H9 (cell line): ENCODE measurements around the gene CDK6. TPM values are rescaled to one million over a fixed set of nuclear protein-coding genes. Genes with fewer than 3 reads are reported as not detected.

Experiments used
- DNase-seq: peaks from one replicate; pipeline ENCODE4 v3.0.0-alpha.2; 2017
- H2AFZ ChIP-seq: one replicate; pipeline ENCODE4 v1.6.1; 2013; ENCODE audit warnings: mild to moderate bottlenecking, low read length, control low read depth, moderate library complexity
- H2AK5ac ChIP-seq: 2 replicates; pipeline ENCODE4 v1.6.1; 2013; ENCODE audit warnings: low read length, control low read depth, mixed read lengths; ENCODE audit not compliant: insufficient read length
- H2BK120ac ChIP-seq: one replicate; pipeline ENCODE4 v1.6.1; 2013; ENCODE audit warnings: low read depth, mild to moderate bottlenecking, low read length, control low read depth, inconsistent platforms; ENCODE audit not compliant: poor library complexity, severe bottlenecking
- H2BK12ac ChIP-seq: 2 replicates; pipeline ENCODE4 v1.6.1; 2013; ENCODE audit warnings: low read length, control low read depth, mixed read lengths, low read depth; ENCODE audit not compliant: insufficient read length
- H2BK15ac ChIP-seq: 2 replicates; pipeline ENCODE4 v1.6.1; 2013; ENCODE audit warnings: low read depth, low read length, control low read depth
- H2BK20ac ChIP-seq: one replicate; pipeline ENCODE4 v1.6.1; 2013; ENCODE audit warnings: low read depth, mild to moderate bottlenecking, low read length, control low read depth, inconsistent platforms; ENCODE audit not compliant: poor library complexity, severe bottlenecking
- H2BK5ac ChIP-seq: 2 replicates; pipeline ENCODE4 v1.6.1; 2013; ENCODE audit warnings: low read length, control low read depth, mixed read lengths; ENCODE audit not compliant: insufficient read length
- H3K14ac ChIP-seq: 2 replicates; pipeline ENCODE4 v1.6.1; 2013; ENCODE audit warnings: low read length, control low read depth; ENCODE audit not compliant: insufficient read depth
- H3K18ac ChIP-seq: 2 replicates; pipeline ENCODE4 v1.6.1; 2013; ENCODE audit warnings: low read depth, mild to moderate bottlenecking, mixed read lengths, low read length, control low read depth; ENCODE audit not compliant: insufficient read length
- H3K23ac ChIP-seq: 2 replicates; pipeline ENCODE4 v1.6.1; 2013; ENCODE audit warnings: low read length, control low read depth, mixed read lengths, low read depth; ENCODE audit not compliant: insufficient read length
- H3K23me2 ChIP-seq: 2 replicates; pipeline ENCODE4 v1.6.1; 2013; ENCODE audit warnings: low read depth, mild to moderate bottlenecking, mixed read lengths, low read length, control low read depth; ENCODE audit not compliant: insufficient read length, poor library complexity, severe bottlenecking
- H3K27ac ChIP-seq: 2 replicates; pipeline ENCODE4 v1.5.1; 2013; ENCODE audit warnings: low read length, control low read depth, mixed read lengths, low read depth; ENCODE audit not compliant: insufficient read length
- H3K27me3 ChIP-seq: 2 replicates; pipeline ENCODE4 v1.6.1; 2013; ENCODE audit warnings: low read length, control low read depth, inconsistent platforms; ENCODE audit not compliant: insufficient read depth
- H3K4ac ChIP-seq: 2 replicates; pipeline ENCODE4 v1.6.1; 2013; ENCODE audit warnings: low read depth, mild to moderate bottlenecking, control low read depth, inconsistent platforms, low read length, moderate library complexity
- H3K4me1 ChIP-seq: 2 replicates; pipeline ENCODE4 v1.6.1; 2013; ENCODE audit warnings: low read length, control low read depth, inconsistent platforms; ENCODE audit not compliant: insufficient read depth
- H3K4me2 ChIP-seq: 2 replicates; pipeline ENCODE4 v1.6.1; 2013; ENCODE audit warnings: low read length, control low read depth, mixed read lengths; ENCODE audit not compliant: insufficient read length, insufficient read depth
- H3K56ac ChIP-seq: 2 replicates; pipeline ENCODE4 v1.6.1; 2013; ENCODE audit warnings: low read depth, mild to moderate bottlenecking, mixed read lengths, low read length, control low read depth; ENCODE audit not compliant: insufficient read length
- H3K79me1 ChIP-seq: 2 replicates; pipeline ENCODE4 v1.6.1; 2013; ENCODE audit warnings: low read depth, mild to moderate bottlenecking, moderate library complexity, low read length, control low read depth, inconsistent platforms; ENCODE audit not compliant: insufficient read depth, poor library complexity, severe bottlenecking
- H3K79me2 ChIP-seq: 2 replicates; pipeline ENCODE4 v1.6.1; 2013; ENCODE audit warnings: low read length, control low read depth, inconsistent platforms; ENCODE audit not compliant: insufficient read depth
- H3K9ac ChIP-seq: 2 replicates; pipeline ENCODE4 v1.6.1; 2013; ENCODE audit warnings: low read length, control low read depth, mixed read lengths; ENCODE audit not compliant: insufficient read length; ENCODE audit errors: extremely low read depth
- H3K9me3 ChIP-seq: one replicate; pipeline ENCODE4 v1.6.1; 2013; ENCODE audit warnings: low read depth, low read length, inconsistent platforms; ENCODE audit not compliant: control insufficient read depth
- H3T11ph ChIP-seq: one replicate; pipeline ENCODE4 v1.6.1; 2013; ENCODE audit warnings: mild to moderate bottlenecking, low read length, control low read depth, inconsistent platforms
- H4K20me1 ChIP-seq: one replicate; pipeline ENCODE4 v1.6.1; 2013; ENCODE audit not compliant: control insufficient read depth, insufficient read length, insufficient read depth
- H4K5ac ChIP-seq: 2 replicates; pipeline ENCODE4 v1.6.1; 2013; ENCODE audit warnings: low read depth, mild to moderate bottlenecking, mixed read lengths, low read length, control low read depth; ENCODE audit not compliant: insufficient read length
- H4K8ac ChIP-seq: replicated peaks from 2 replicates; pipeline ENCODE4 v1.6.1; 2013; ENCODE audit warnings: low read length, control low read depth, mixed read lengths, low read depth; ENCODE audit not compliant: insufficient read length
- H4K91ac ChIP-seq: 2 replicates; pipeline ENCODE4 v1.6.1; 2013; ENCODE audit warnings: low read depth, mild to moderate bottlenecking, moderate library complexity, mixed read lengths, low read length, control low read depth; ENCODE audit not compliant: insufficient read length
- H3K27ac Mint-ChIP-seq, 3 experiments: 2 replicates in 2 of 3; 3 replicates in 1 of 3; pipeline ENCODE4 v1.8.0; 2020 to 2021; ENCODE audit warnings: mixed read lengths in 3 of 3, mild to moderate bottlenecking in 1 of 3, moderate library complexity in 1 of 3
- H3K27me3 Mint-ChIP-seq: 2 replicates; pipeline ENCODE4 v1.8.0; 2021; ENCODE audit warnings: low read depth, mild to moderate bottlenecking, moderate library complexity, mixed read lengths
- H3K36me3 Mint-ChIP-seq, 3 experiments: 2 replicates in 2 of 3; 3 replicates in 1 of 3; pipeline ENCODE4 v1.8.0; 2020 to 2021; ENCODE audit warnings: low read depth in 3 of 3, mixed read lengths in 3 of 3; ENCODE audit not compliant: insufficient read depth in 1 of 3
- H3K4me1 Mint-ChIP-seq, 2 experiments: 2 replicates each; pipeline ENCODE4 v1.8.0; 2020; ENCODE audit warnings: mixed read lengths in 2 of 2
- H3K4me3 Mint-ChIP-seq, 2 experiments: 2 replicates in 1 of 2; 3 replicates in 1 of 2; pipeline ENCODE4 v1.8.0; 2020 to 2021; ENCODE audit warnings: mild to moderate bottlenecking in 2 of 2, mixed read lengths in 2 of 2, moderate library complexity in 1 of 2
- H3K9me3 Mint-ChIP-seq, 2 experiments: 2 replicates in 1 of 2; 3 replicates in 1 of 2; pipeline ENCODE4 v1.8.0; 2020; ENCODE audit warnings: mild to moderate bottlenecking in 2 of 2, mixed read lengths in 2 of 2, moderate library complexity in 1 of 2
- CTCF ChIP-seq: fragments of 200-600 bp; sonication (generic); conservative IDR thresholded peaks from 3 replicates; pipeline ENCODE4 v1.8.0; 2021; ENCODE audit warnings: antibody characterized with exemption, mild to moderate bottlenecking
- WGBS: extraction: QIAGEN DNeasy Blood & Tissue Kit; methylation state at CpG from one replicate; pipeline ENCODE4 v1.1.7; 2013; ENCODE audit warnings: missing lambda C conversion rate, low lambda C conversion rate, mixed read lengths; ENCODE audit not compliant: insufficient read length; ENCODE audit errors: extremely low coverage; 5-methylcytosine and 5-hydroxymethylcytosine counted together
- total RNA-seq: library from RNA; stranded (reverse); gene quantifications from 2 replicates; pipeline ENCODE4 v1.2.1, GENCODE V29; 2021

CDK6 gene
- total RNA-seq, 1 experiment from 2014 or later, result 30.0 TPM

- Mint-ChIP-seq H3K27me3 (peaks cover 14% of the 10 kb centered on the region), H3K4me3 (no peak overlapping the region), H3K27ac (no peak overlapping the region), H3K9me3 (no peaks in the 10 kb centered on the region), H3K4me1 (peaks cover 46 to 48% of the 10 kb centered on the region in 2 experiments), H3K36me3 (no peaks in the 10 kb centered on the region; a peak in 1 of 7 replicates)
- H3K27ac ChIP-seq, result no peak overlapping the region
- no peaks in the 10 kb centered on the region for H3K9me3 ChIP-seq
- H2BK15ac ChIP-seq, result no peak overlapping the region
- no peak overlapping the region for H3K14ac ChIP-seq
- no peak overlapping the region for H4K8ac ChIP-seq
- H2BK5ac ChIP-seq, result no peak overlapping the region
- H3K18ac ChIP-seq, result no peak overlapping the region
- no peaks in the 10 kb centered on the region; the same call in 1 of the 2 replicates for H3K27me3 ChIP-seq
- peaks cover 6% of the 10 kb centered on the region; the same call in 1 of the 2 replicates for H3K4me1 ChIP-seq
- H3T11ph ChIP-seq, result no peak overlapping the region
- no CpG with 5 or more reads among the region's 1 CpG for WGBS
- no peak overlapping the region for H2AFZ ChIP-seq
- TF ChIP-seq CTCF, result no peak
- no peaks in the 10 kb centered on the region for H3K79me2 ChIP-seq
- H3K4me2 ChIP-seq, result no peak overlapping the region
- no peaks in the 10 kb centered on the region for H4K20me1 ChIP-seq
- H2AK5ac ChIP-seq, result no peak overlapping the region
- no peak overlapping the region for H4K91ac ChIP-seq
- no peak for DNase-seq
- H3K23me2 ChIP-seq, result no peaks in the 10 kb centered on the region
- no peak overlapping the region for H3K4ac ChIP-seq
- H4K5ac ChIP-seq, result no peak overlapping the region
- no peak overlapping the region for H3K56ac ChIP-seq
- H3K79me1 ChIP-seq, result no peaks in the 10 kb centered on the region
- H2BK120ac ChIP-seq, result no peak overlapping the region
- H3K9ac ChIP-seq, result no peak overlapping the region
- no peak overlapping the region for H2BK20ac ChIP-seq
- H2BK12ac ChIP-seq, result no peak overlapping the region
- H3K23ac ChIP-seq, result no peak overlapping the region
Observed at GRCh38 chr7:92680442-92680841, 155.9 kb downstream of the CDK6 start.
